GM12878 (cell line): ENCODE data around the gene GPRC5C. TPM values are rescaled to one million over a fixed set of nuclear protein-coding genes. Genes with fewer than 3 reads are reported as not detected.

ENCODE experiments used
- ATF7 ChIP-seq: fragments of 450-650 bp; IDR thresholded peaks from 2 replicates; pipeline ENCODE4 v1.6.1; 2016; ENCODE audit warnings: low read depth, mild to moderate bottlenecking
- BHLHE40 ChIP-seq, 2 experiments: fragments of 450-650 bp in 1 of 2; IDR thresholded peaks; 2 replicates each; pipeline ENCODE4 v1.6.1; 2011 to 2017; ENCODE audit warnings: low read depth in 2 of 2, borderline replicate concordance in 1 of 2, improper control_type of control experiment in 1 of 2, low read length in 1 of 2, mild to moderate bottlenecking in 1 of 2
- CHD2 ChIP-seq: IDR thresholded peaks from 2 replicates; pipeline ENCODE4 v1.6.1; 2011; ENCODE audit warnings: low read depth, low read length, improper control_type of control experiment, borderline replicate concordance
- CREB1 ChIP-seq: IDR thresholded peaks from 2 replicates; pipeline ENCODE4 v1.6.1; 2012; ENCODE audit warnings: low read depth, mild to moderate bottlenecking, inconsistent platforms
- EP300 ChIP-seq, 2 experiments: fragments of 150-350 bp in 1 of 2; IDR thresholded peaks; 2 replicates each; pipeline ENCODE4 v1.6.1; 2011 to 2012; ENCODE audit warnings: low read depth in 2 of 2, low read length in 2 of 2, borderline replicate concordance in 1 of 2, improper control_type of control experiment in 1 of 2, inconsistent platforms in 1 of 2; ENCODE audit not compliant: control insufficient read depth in 1 of 2
- HCFC1 ChIP-seq: fragments of 150-350 bp; IDR thresholded peaks from 2 replicates; pipeline ENCODE4 v1.6.1; 2014; ENCODE audit warnings: low read length
- IKZF1 ChIP-seq: fragments of 450-650 bp; conservative IDR thresholded peaks from 2 replicates; pipeline ENCODE4 v1.6.1; 2017; ENCODE audit warnings: antibody characterized with exemption, mild to moderate bottlenecking
- NR2F1 ChIP-seq: fragments of 450-650 bp; conservative IDR thresholded peaks from 2 replicates; pipeline ENCODE4 v1.6.1; 2017; ENCODE audit warnings: mild to moderate bottlenecking
- PAX5 ChIP-seq: IDR thresholded peaks from 2 replicates; pipeline ENCODE4 v1.6.1; 2011; ENCODE audit warnings: low read depth, low read length, borderline replicate concordance
- SREBF1 ChIP-seq: IDR thresholded peaks from 2 replicates; pipeline ENCODE4 v1.6.1; 2012; ENCODE audit warnings: mild to moderate bottlenecking, low read length
- SREBF2 ChIP-seq: IDR thresholded peaks from 2 replicates; pipeline ENCODE4 v1.6.1; 2012; ENCODE audit warnings: mild to moderate bottlenecking, low read length
- SRF ChIP-seq, 2 experiments: IDR thresholded peaks; 2 replicates each; pipeline ENCODE4 v1.6.1; 2011; ENCODE audit warnings: low read depth in 2 of 2, low read length in 2 of 2, mild to moderate bottlenecking in 1 of 2, moderate library complexity in 1 of 2
- WRNIP1 ChIP-seq: IDR thresholded peaks from 2 replicates; pipeline ENCODE4 v1.6.1; 2011; ENCODE audit warnings: low read depth, low read length, improper control_type of control experiment, borderline replicate concordance
- polyA plus RNA-seq, 11 experiments: library from polyadenylated mRNA; depleted of rRNA in 4 of 11; unstranded in 6 of 11; stranded (reverse) in 5 of 11; fragments of >200 nt; fragmentation: Nextera tagmentation in 4 of 11; fragmentation: Illumina TruSeq in 1 of 11; extraction: Ambion mirVana in 4 of 11; extraction: Trizol in 1 of 11; gene quantifications; 1 replicate in 1 of 11; 2 replicates in 10 of 11; pipeline versions ENCODE4 v1.2.1 to v1.2.3, GENCODE V29; 2011 to 2016; ENCODE audit warnings: inconsistent platforms in 2 of 11, missing spikeins in 2 of 11, low read depth in 1 of 11
- total RNA-seq, 4 experiments: library from RNA; depleted of rRNA in 3 of 4; stranded (reverse); fragments of >200 nt in 3 of 4; fragmentation: Illumina TruSeq in 1 of 4; extraction: Trizol in 1 of 4; gene quantifications; 2 replicates each; pipeline versions ENCODE4 v1.2.1 to v1.2.3, GENCODE V29; 2013 to 2021
- TF ChIP-seq, protein P1 (sequence below): fragments of 150-350 bp; IDR thresholded peaks from 2 replicates; pipeline ENCODE4 v1.6.1; 2016; ENCODE audit warnings: low read depth, low read length
- TF ChIP-seq, protein P2 (sequence below): fragments of 450-650 bp; IDR thresholded peaks from 2 replicates; pipeline ENCODE4 v1.6.1; 2017; ENCODE audit warnings: low read depth, mild to moderate bottlenecking, moderate library complexity

Gene GPRC5C
- total and polyA plus RNA-seq, 10 of the 15 experiments (the other 5 are each of a cell fraction or from before 2014, with no cell fraction given) = 0.04 to 1.3 (median 0.36) TPM; not detected in 2

DNA sequence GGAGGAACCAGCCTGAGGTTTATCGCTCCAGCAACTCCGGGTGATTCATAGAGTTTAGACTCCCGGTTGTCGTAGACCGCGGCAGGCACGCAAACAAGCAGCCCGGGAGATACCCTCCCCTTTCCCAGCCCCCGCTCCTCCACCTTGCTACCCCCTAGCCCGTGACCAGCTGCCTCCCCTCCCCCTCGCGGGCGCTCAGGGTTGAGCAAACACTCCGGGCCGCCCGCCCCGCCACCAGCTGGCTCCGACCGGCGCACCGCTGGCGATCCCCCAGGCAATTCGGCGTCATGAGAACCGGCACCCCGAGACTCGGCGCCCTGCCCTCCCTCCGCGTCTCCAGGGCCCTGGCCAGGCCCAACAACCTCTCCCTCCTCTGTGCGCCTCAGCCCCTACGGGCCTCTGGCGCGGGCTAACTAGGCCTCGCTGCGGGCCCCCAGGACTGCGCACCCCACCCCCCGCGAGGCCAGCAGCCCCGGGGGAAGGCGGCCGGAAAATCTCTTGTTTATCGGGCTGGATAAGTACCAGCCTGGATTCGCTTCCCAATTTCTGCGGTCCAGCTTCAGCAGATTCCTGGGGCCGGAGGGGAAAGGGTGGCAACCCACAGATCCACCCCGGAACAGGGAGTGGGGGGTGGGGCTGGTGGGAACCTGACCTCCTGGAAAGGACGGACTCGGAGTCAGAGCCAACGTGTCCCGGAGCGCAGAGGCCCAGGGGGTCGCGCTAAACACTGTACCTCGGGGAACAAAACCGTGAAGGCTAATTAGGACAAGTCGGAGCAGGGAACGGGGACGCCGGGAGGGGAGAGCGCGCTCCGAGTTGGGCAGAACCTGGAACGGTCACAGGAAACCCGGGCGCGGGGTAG, 951 bp upstream of the GPRC5C start (continued):
- TF ChIP-seq, protein P1, sequence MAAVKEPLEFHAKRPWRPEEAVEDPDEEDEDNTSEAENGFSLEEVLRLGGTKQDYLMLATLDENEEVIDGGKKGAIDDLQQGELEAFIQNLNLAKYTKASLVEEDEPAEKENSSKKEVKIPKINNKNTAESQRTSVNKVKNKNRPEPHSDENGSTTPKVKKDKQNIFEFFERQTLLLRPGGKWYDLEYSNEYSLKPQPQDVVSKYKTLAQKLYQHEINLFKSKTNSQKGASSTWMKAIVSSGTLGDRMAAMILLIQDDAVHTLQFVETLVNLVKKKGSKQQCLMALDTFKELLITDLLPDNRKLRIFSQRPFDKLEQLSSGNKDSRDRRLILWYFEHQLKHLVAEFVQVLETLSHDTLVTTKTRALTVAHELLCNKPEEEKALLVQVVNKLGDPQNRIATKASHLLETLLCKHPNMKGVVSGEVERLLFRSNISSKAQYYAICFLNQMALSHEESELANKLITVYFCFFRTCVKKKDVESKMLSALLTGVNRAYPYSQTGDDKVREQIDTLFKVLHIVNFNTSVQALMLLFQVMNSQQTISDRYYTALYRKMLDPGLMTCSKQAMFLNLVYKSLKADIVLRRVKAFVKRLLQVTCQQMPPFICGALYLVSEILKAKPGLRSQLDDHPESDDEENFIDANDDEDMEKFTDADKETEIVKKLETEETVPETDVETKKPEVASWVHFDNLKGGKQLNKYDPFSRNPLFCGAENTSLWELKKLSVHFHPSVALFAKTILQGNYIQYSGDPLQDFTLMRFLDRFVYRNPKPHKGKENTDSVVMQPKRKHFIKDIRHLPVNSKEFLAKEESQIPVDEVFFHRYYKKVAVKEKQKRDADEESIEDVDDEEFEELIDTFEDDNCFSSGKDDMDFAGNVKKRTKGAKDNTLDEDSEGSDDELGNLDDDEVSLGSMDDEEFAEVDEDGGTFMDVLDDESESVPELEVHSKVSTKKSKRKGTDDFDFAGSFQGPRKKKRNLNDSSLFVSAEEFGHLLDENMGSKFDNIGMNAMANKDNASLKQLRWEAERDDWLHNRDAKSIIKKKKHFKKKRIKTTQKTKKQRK = no peak
- TF ChIP-seq WRNIP1 = no peak
- TF ChIP-seq HCFC1 = no peak
- 0 out of 2 replicates have a peak, but pooled peaks have one; percentile 29 for TF ChIP-seq ATF7
- 0 out of 2 replicates have a peak, but pooled peaks have one; percentile 25 for TF ChIP-seq CHD2
- no peak for TF ChIP-seq SREBF1
- TF ChIP-seq PAX5 = peak; percentile 71; the same call in 1 of the 2 replicates
- TF ChIP-seq BHLHE40 (IDR thresholded peaks at IDR 0.05; ENCODE audit: borderline replicate concordance in 1 of 2, low read depth in 2 of 2, low read length in 1 of 2) = peak in 1 of 2 experiments; percentile 81; a peak in 2 of 4 replicates
- no peak for TF ChIP-seq SREBF2
- no peak for TF ChIP-seq CREB1
- TF ChIP-seq, protein P2, sequence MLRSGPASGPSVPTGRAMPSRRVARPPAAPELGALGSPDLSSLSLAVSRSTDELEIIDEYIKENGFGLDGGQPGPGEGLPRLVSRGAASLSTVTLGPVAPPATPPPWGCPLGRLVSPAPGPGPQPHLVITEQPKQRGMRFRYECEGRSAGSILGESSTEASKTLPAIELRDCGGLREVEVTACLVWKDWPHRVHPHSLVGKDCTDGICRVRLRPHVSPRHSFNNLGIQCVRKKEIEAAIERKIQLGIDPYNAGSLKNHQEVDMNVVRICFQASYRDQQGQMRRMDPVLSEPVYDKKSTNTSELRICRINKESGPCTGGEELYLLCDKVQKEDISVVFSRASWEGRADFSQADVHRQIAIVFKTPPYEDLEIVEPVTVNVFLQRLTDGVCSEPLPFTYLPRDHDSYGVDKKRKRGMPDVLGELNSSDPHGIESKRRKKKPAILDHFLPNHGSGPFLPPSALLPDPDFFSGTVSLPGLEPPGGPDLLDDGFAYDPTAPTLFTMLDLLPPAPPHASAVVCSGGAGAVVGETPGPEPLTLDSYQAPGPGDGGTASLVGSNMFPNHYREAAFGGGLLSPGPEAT = peak; percentile 34; the same call in 1 of the 2 replicates
- no peak for TF ChIP-seq SRF (IDR thresholded peaks at IDR 0.05; ENCODE audit: low read depth in 2 of 2, low read length in 2 of 2)
- TF ChIP-seq IKZF1 = 0 out of 2 replicates have a peak, but pooled peaks have one; percentile 48
- TF ChIP-seq EP300 (IDR thresholded peaks at IDR 0.05; ENCODE audit: borderline replicate concordance in 1 of 2, control insufficient read depth in 1 of 2, low read depth in 2 of 2, low read length in 2 of 2) = peak in 1 of 2 experiments; percentile 50; a peak in 2 of 4 replicates
- peak; percentile 29; the same call in 1 of the 2 replicates for TF ChIP-seq NR2F1
